Kidney (tissue), 14 donors: ENCODE results near the gene LYPD3. TPM values are rescaled to one million over a fixed set of nuclear protein-coding genes. Genes with fewer than 3 reads are reported as not detected.

ENCODE experiments used
- DNase-seq, 5 donors: peaks; one replicate each; pipeline ENCODE4 v3.0.0-alpha.2; 2013 to 2020
- FAIRE-seq: peaks from 2 replicates; lab custom pipeline; 2012; peaks lifted over from hg19 to GRCh38; lab: Jason Lieb, UNC
- H3K27ac ChIP-seq, 2 donors: one replicate each; pipeline ENCODE4 v1.7.0; 2013; ENCODE audit warnings: low read depth in 2 of 2, low read length in 2 of 2, inconsistent platforms in 1 of 2
- H3K27me3 ChIP-seq: one replicate; pipeline ENCODE4 v1.7.1; 2013; ENCODE audit warnings: low read length, inconsistent platforms; ENCODE audit not compliant: control insufficient read depth, insufficient read depth
- H3K36me3 ChIP-seq, 3 donors: one replicate each; pipeline versions ENCODE4 v1.7.0 to v1.7.1; 2013; ENCODE audit warnings: low read length in 3 of 3, control low read depth in 1 of 3, inconsistent platforms in 1 of 3; ENCODE audit not compliant: insufficient read depth in 3 of 3, control insufficient read depth in 2 of 3
- H3K4me1 ChIP-seq, 3 donors: one replicate each; pipeline versions ENCODE4 v1.7.0 to v1.7.1; 2013; ENCODE audit warnings: low read length in 3 of 3, inconsistent platforms in 1 of 3, low read depth in 1 of 3; ENCODE audit not compliant: control insufficient read depth in 2 of 3, insufficient read depth in 2 of 3
- H3K4me3 ChIP-seq, 3 donors: one replicate each; pipeline versions ENCODE4 v1.7.0 to v1.8.1; 2013; ENCODE audit warnings: low read length in 3 of 3, control low read depth in 1 of 3, inconsistent platforms in 1 of 3
- H3K9ac ChIP-seq, 3 donors: one replicate each; pipeline versions ENCODE4 v1.7.0 to v1.7.1; 2013; ENCODE audit warnings: low read length in 3 of 3, control low read depth in 1 of 3, inconsistent platforms in 1 of 3
- H3K9me3 ChIP-seq, 3 donors: one replicate each; pipeline versions ENCODE4 v1.7.0 to v1.7.1; 2013; ENCODE audit warnings: low read length in 3 of 3, control low read depth in 1 of 3, inconsistent platforms in 1 of 3; ENCODE audit not compliant: control insufficient read depth in 2 of 3, insufficient read depth in 1 of 3
- CTCF ChIP-seq: IDR thresholded peaks from 3 replicates; pipeline ENCODE4 v1.5.1; 2012; ENCODE audit warnings: mild to moderate bottlenecking, moderate library complexity, borderline replicate concordance; ENCODE audit not compliant: insufficient read depth; ENCODE audit errors: extremely low read depth
- intact Hi-C: fragments of 100-400 bp; cut with DNase I; formaldehyde crosslinking; loops from one replicate; pipeline ENCODE4 v1.11.1; 2022
- polyA plus RNA-seq: library from polyadenylated mRNA; stranded (reverse); fragments of 350-450 nt; fragmentation: Illumina TruSeq; extraction: RNeasy Lipid Tissue Mini Kit (QIAGEN cat#74804); gene quantifications from one replicate; pipeline ENCODE4 v1.2.3, GENCODE V29; 2014; ENCODE audit warnings: low read depth, low replicate concordance; ENCODE audit not compliant: insufficient read depth
- total RNA-seq: library from RNA; stranded (reverse); fragmentation: NEBNext Ultra II Directional; extraction: Animal tissue kit (Norgen Biotek cat#: 25700); gene quantifications from one replicate; pipeline ENCODE4 v1.2.1, GENCODE V29; 2021
- donor health status: control.
- donor health status: control.
- donor health status: control.
- donor health status: control.
- donor health status: control.
- donor health status: DM: yes; HTN: yes; CAD: no.
- donor health status: Normal renal cell carcinoma (clear cell type).

Gene LYPD3
- total and polyA plus RNA-seq, 2 donors from 2014 or later = 1.7 to 2.2 TPM

DNA sequence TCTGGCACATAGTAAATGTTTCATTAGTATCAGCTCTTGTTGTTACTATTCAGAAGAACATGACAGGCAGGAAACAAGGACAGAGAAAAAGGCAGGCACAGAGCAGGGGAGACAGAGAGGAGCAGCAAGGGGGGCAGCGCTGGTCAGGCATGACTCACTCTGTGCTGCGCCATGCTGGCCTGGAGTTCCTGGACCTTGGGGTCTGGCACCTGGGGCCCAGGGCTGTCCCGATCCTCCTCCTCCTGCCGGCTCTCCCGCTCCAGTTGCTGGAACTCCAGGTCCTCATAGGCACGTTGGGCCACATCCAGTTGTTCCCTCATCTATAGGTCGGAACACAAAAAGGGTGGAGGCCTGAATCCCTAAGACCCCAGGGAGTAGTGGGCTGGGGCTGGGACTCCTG is 31.6 kb upstream of the LYPD3 start:
- Histone ChIP-seq H3K36me3 (peaks cover 0 to 9% (median 3%) of the 10 kb centered on the region in 3 donors), H3K4me3 (no peak overlapping the region), H3K27me3 (no peaks in the 10 kb centered on the region), H3K9ac (no peak overlapping the region), H3K4me1 (peaks cover 0 to 5% (median 0%) of the 10 kb centered on the region in 3 donors), H3K27ac (no peak overlapping the region), H3K9me3 (no peaks in the 10 kb centered on the region)
- FAIRE-seq (no peak), DNase-seq (no peak)
- intact Hi-C loops = no loop called here
- no peak for TF ChIP-seq CTCF

- TF ChIP-seq CTCF = no peak
- FAIRE-seq (no peak), DNase-seq (no peak)
- peaks cover 0 to 3% (median 0%) of the 10 kb centered on the region in 3 donors for H3K4me1 ChIP-seq
- H3K36me3 ChIP-seq = peaks cover 0 to 9% (median 3%) of the 10 kb centered on the region in 3 donors
- no peaks in the 10 kb centered on the region for H3K27me3 ChIP-seq
- intact Hi-C loops = no loop called here
- no peaks in the 10 kb centered on the region for H3K9me3 ChIP-seq
- H3K4me3 ChIP-seq = no peak overlapping the region
- no peak overlapping the region for H3K27ac ChIP-seq
- no peak overlapping the region for H3K9ac ChIP-seq
These were observed 29.7 kb upstream of the LYPD3 start for GRCh38 chr19:43495082-43495481.

DNA sequence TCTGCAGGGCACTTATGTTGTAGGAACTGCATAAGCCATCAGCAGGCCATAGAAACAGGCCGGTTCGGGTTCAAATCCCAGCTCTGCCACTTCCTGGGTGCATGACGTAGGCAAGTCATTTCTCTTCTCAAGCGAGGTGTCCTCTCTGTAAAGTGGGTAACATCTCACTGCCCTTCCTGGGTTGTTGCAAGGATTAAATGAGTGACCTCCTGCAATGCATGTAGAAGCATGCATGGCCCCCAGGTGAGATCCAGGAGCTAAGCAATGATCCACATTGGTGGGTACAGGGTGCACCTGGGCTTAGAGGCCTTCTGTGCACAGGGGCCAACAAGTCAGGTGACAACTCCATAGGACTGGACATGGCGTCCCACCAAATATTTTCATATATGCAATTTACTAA is 25.4 kb upstream of the LYPD3 start:
- no peak overlapping the region for H3K27ac ChIP-seq
- no peaks in the 10 kb centered on the region for H3K9me3 ChIP-seq
- DNase-seq (peak in 1 of 5 donors; percentile 7), FAIRE-seq (no peak)
- H3K9ac ChIP-seq = no peak overlapping the region
- no peak for TF ChIP-seq CTCF
- H3K4me3 ChIP-seq = no peak overlapping the region
- H3K27me3 ChIP-seq = no peaks in the 10 kb centered on the region
- intact Hi-C loops = no loop called here
- H3K4me1 ChIP-seq = no peaks in the 10 kb centered on the region
- H3K36me3 ChIP-seq = peaks cover 0 to 9% (median 0%) of the 10 kb centered on the region in 3 donors

- intact Hi-C loops = no loop called here
- H3K4me3 ChIP-seq = no peak overlapping the region
- no peaks in the 10 kb centered on the region for H3K4me1 ChIP-seq
- no peaks in the 10 kb centered on the region for H3K27me3 ChIP-seq
- no peak overlapping the region for H3K9ac ChIP-seq
- peaks cover 0 to 3% (median 0%) of the 10 kb centered on the region in 3 donors for H3K36me3 ChIP-seq
- peak in 1 of 5 donors; percentile 1 for DNase-seq
- no peak for TF ChIP-seq CTCF
- H3K27ac ChIP-seq = no peak overlapping the region
- FAIRE-seq = no peak
- H3K9me3 ChIP-seq = no peaks in the 10 kb centered on the region
These were observed 24.7 kb upstream of the LYPD3 start for GRCh38 chr19:43489979-43490599.
